Measurements from ENCODE around the gene PPP1R9B.

PPP1R9B gene

GRCh38 chr17:50139950-50140885, 10.3 kb downstream of the PPP1R9B start:
- DNase-seq (ENCODE audit: low spot score): peak; percentile 92

GRCh38 chr17:50139185-50139783, 11.2 kb downstream of the PPP1R9B start:
- no peak for DNase-seq (ENCODE audit: low spot score)

DNA sequence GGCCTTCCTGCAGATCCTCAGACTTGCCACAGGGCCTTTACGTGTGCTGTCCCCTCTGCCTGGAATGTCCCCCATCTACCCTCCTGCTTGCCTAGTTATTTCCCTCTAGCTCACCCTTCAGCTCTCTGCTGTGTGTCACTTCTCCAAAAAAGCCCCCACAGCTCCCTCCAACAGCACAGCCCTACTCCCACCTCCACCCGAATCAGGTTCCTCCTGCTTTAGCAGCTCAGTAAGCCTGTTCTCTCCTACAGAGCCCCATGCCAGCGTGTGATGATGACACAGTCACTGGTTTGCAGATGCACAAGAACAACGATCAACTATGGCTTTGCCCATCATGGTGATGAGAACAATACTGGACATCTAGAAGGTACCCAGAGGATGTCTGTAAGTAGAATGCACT, 13.4 kb downstream of the PPP1R9B start:
- DNase-seq (ENCODE audit: low spot score): no peak

DNA sequence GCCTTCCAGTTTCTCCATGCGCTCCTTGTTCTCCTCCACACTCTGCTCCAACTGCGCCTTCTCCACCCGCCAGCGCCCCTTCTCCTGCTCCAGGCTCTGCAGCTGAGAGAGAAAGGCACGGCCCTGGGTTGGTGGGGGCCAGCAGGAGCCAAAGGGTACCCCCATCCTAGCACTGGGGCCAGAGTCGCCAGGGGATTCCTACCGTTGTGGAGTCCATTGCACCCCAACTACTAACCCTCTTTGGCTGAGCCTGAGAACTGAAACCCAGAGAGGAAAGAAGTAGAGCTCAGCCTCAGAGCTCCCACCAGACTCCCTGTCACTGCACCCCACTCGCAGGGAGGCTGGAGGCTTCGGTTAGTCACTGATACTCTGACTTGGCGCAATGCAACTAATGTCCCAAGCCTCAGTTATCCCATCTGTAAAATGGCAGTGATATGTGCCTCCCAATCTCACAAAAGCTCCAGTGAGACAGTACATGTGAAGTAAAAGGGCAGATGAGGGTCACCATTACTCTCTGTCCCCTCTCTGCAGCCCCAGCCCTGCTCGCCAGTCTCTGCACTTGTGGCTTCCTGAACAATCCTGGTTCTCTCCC, 14.3 kb downstream of the PPP1R9B start:
- DNase-seq (ENCODE audit: low spot score): no peak

GRCh38 chr17:50135316-50136095, 15.0 kb downstream of the PPP1R9B start:
- no peak for DNase-seq (ENCODE audit: low spot score)

DNA sequence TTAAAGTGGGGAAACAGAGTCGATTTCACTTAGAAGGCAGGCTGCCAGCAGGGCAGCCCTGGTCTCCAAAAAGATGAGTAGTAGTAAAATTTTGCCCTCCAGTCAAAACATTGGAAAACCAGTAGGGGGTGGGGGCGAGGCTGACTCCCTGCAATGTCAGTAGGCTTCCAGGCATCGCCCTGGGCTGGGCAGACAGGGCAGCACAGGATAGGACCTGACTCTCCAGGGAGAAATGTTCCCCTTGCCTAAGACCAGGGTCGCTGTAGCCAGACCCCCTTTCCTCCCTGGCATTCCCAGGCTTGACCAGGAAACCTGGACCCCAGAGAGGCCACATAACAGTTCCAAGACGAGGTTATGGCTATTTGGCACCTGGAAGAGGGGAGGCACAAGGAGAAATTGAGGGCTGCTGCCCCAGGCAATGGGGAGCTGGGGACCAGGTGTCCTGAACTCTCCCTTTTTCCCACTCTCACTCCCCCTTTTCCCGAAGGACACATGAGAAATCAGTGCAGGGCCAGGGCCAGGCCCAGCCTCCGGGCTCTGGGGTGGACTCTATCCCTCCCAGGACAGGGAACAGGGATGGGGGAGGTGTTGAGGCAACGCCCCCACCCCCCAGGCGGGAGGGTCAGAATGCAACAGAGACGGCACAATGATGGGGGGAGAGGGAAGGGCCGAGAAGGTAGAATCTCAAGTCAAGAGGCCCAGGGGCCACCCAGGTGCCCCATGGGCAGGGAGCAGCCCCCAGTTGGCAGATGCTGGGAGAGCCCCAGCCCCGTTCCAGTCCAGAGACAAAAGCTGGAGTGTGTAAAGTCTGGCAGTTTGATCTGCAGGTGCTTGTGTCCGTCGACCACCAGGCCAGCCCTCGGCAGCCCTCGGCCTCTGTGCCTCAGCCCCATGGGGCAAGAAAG, 16.0 kb downstream of the PPP1R9B start:
- DNase-seq (ENCODE audit: low spot score): peak; percentile 60

GRCh38 chr17:50133769-50134099, 16.7 kb downstream of the PPP1R9B start:
- no peak for DNase-seq (ENCODE audit: low spot score)

DNA sequence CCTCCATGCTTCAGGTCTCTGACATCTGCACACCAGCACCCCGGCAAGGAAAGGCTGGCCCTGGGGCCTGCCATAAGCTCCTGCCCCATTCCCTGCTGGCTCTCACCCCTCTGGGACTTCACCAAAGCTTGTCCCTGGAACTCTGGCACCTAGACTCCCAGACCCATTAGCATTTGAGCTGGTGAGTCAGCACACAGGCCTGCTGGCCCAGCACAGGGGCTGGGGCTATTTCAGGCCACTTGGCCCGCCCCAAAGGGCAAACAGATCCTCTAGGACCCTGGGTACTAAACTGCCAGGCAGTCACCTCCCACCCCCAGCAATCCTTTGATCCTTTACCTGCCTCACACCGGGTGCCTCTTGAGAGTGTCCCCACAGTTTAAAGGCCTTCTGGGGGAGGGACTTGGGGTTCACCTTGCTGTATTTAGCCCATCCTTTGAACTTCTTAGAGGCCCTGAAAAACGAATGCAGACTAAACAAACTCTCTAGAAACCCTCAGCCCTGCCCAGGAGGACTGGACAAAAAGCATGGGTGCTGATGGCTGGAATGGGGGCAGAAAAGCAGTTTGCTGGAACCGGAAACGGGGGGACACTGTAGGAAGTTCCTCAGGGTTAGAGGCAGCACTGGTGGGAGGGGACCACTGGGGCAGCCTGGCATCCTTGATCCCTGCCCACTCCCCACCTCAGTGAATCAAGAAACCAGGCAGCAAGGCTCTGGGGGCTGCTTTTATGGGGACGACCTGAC, 17.3 kb downstream of the PPP1R9B start:
- DNase-seq (ENCODE audit: low spot score): peak; percentile 92

- DNase-seq (ENCODE audit: low spot score): no peak
These were observed 18.2 kb downstream of the PPP1R9B start for GRCh38 chr17:50132104-50132794.

DNA sequence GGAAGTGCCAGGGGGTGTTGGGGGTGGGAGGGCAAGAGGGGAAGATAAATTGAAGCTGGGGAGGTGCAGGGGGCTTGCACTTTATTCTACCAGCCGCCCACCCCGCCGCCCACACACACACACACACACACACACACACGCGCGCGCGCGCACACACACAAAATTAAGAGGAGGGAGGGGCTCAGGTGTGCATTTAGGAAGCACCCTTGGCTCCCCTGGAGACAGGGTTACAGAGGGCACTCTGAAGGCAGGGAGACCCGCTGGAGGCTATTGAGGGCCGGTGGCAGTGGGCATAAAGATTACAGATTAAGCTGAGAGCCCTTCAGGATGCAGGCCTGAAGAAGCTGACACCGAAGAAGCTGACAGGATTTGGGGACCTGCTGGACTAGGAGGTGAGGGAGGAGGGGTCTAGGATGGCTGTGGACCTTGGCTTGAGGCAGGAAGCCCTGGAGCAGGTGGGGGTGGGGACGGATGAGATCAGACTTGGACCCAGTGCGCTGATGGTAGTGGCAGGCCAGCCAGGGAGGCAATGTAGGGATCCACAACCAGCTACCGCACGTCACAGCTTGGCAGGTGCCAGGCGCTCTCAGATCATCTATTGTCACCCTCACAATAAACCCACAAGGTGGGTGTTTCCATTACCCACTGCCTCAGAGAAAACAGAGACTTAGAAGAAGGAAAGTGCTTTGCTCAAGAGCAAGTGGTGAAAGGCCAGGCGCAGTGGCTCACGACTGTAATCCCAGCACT, 19.7 kb downstream of the PPP1R9B start:
- DNase-seq (ENCODE audit: low spot score): no peak

- peak; percentile 86 for DNase-seq (ENCODE audit: low spot score)
These were observed 20.5 kb downstream of the PPP1R9B start, which contains the start of gene SAMD14 for GRCh38 chr17:50129728-50130558. SAMD14 (minus strand) TSS chr17:50130160; CDS start chr17:50124959, 5,201 bp downstream.

GRCh38 chr17:50129353-50129727, 21.1 kb downstream of the PPP1R9B start:
- DNase-seq (ENCODE audit: low spot score): no peak

DNA sequence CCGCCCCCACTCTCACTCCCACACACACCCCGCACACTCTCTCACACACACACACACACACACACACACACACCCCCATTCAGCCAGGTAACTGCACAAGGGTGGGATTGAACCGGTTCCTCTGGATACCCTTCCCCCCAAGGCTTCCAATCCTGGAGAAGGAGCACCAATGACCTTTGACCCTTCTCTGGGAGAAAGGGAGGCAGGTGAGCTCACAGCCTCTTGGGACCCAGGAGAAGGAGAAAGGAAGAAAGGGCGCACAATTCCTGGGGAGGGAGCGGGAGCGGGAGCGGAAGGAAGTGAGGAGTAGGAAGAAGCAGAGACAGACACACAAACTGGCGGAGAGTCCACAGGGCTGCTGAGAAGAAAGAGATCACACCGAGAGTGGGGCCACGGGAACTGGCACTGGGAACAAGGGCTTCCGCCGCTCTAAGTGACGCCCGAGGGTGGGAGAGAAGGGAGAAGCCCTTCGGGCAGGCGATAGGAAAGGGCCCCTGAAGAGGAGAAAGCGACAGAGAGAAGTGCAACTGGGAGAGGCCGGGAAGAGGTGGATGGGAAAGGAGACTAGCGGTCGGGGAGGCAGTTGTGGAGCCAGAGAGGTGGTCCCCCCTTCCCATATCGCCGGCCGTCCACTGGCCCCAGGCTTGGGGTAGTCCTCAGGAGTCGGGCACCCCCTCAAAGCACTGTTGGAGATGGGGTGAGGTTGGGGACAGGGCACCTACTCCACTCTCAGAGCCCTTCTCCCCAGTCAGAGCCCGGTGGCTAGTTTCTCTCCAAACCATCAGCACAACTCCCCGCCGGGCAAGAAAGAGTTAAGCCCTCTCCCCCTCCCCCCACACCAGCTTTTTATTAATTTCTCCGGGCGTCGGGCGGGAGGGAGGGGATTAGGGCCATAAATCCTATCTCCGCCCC, 21.8 kb downstream of the PPP1R9B start:
- peak; percentile 66 for DNase-seq (ENCODE audit: low spot score)

DNA sequence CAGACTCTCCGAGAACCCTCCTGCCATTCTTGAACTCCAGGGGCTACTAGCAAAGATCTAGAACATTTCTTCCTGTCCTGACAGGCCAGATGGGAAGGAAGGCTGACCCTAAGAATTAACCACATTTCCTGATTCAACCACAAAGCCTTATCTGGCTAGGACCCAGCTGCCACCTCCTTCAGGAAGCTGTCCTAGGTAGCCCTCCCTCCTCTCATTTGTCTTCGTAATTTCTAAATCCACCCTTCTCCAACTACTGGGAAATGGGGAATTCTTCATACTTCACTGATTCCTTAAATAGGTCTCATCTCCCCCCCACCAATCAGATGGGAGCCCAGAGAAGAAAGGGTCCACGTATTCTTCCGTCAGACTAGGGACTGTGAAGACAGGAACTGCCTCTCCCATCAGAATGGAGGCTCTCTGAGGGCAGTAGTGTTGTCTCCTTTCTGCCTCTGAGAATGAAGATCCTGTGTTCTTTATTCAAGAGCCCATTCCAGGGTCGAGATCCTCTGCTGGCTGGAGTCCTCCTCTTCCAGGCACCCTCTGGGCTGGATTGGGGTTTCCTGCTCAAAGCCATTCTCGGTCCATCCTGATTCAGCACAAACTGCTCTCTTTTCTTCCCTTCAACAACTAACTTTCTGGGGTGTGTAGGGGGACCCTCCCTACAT, 22.6 kb downstream of the PPP1R9B start:
- DNase-seq (ENCODE audit: low spot score): no peak

- DNase-seq (ENCODE audit: low spot score): no peak
These were observed 25.0 kb downstream of the PPP1R9B start for GRCh38 chr17:50125420-50125997.

DNA sequence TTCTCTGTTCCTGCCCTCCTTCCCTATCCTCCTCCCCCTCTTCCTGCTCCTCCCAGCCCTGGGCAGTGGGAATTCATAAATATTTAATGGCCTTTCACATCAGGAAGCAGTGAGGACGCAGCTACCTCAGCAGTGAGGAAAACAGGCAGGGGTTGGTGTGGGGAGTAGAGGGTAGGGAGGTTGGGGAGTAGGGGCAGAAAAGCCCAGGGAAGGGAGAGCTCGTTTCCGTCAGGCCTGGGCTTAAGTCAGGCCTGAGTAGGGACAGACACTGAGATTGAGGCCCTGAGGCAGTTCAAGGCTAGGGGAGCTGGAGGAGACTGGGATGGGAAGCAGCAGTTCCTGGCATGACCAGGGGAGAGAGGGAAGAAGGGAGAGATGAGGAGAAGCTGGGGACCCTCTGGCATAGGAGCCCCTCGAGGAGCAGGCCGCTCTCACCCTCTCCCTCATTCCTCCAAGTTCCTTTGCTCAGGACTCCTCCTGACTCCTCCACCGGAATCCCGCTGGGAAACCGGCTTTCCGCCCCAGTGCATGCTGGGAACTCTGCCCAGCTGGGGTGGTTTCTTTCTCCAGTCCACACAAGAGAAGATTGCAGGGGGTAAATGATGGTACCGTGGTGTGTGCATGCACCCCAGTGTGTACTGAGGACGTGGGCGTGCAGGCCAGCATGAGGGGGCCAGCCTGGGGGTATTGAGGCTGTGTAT, 26.7 kb downstream of the PPP1R9B start:
- no peak for DNase-seq (ENCODE audit: low spot score)
